CD14-positive monocyte (primary cell): ENCODE results near the gene BUD13. TPM values are rescaled to one million over a fixed set of nuclear protein-coding genes. Genes with fewer than 3 reads are reported as not detected.
"Not testable (repeated sequence)": the region's sequence is repeated elsewhere in the genome, so short reads cannot be mapped to it uniquely, and the experiment has no call there.

Source experiments
- DNase-seq, 3 donors: peaks; one replicate each; pipeline ENCODE4 v3.0.0-alpha.2; 2011 to 2022
- H2AFZ ChIP-seq: 2 replicates; pipeline ENCODE4 v1.6.0; 2012; ENCODE audit warnings: mild to moderate bottlenecking, low read depth, low read length, inconsistent platforms; ENCODE audit not compliant: insufficient read depth, poor library complexity, severe bottlenecking
- H3K27ac ChIP-seq, 2 donors: 1 replicate in 1 of 2; 2 replicates in 1 of 2; pipeline ENCODE4 v1.5.1; 2012 to 2013; ENCODE audit warnings: low read length in 2 of 2, control low read depth in 1 of 2, inconsistent platforms in 1 of 2, low read depth in 1 of 2, mild to moderate bottlenecking in 1 of 2
- H3K27me3 ChIP-seq, 2 donors: one replicate each; pipeline versions ENCODE4 v1.6.0 to v1.6.1; 2011 to 2013; ENCODE audit warnings: low read length in 2 of 2; ENCODE audit not compliant: control insufficient read depth in 2 of 2, insufficient read depth in 2 of 2
- H3K36me3 ChIP-seq, 2 donors: replicated peaks in 1 of 2; 1 replicate in 1 of 2; 2 replicates in 1 of 2; pipeline versions ENCODE4 v1.5.1 to v1.6.1; 2012 to 2013; ENCODE audit warnings: low read length in 2 of 2, control low read depth in 1 of 2, inconsistent platforms in 1 of 2, mild to moderate bottlenecking in 1 of 2; ENCODE audit not compliant: insufficient read depth in 2 of 2, control insufficient read depth in 1 of 2
- H3K4me1 ChIP-seq, 2 donors: 1 replicate in 1 of 2; 2 replicates in 1 of 2; pipeline versions ENCODE4 v1.5.1 to v1.6.1; 2012 to 2013; ENCODE audit warnings: low read length in 2 of 2, control low read depth in 1 of 2, inconsistent platforms in 1 of 2, mild to moderate bottlenecking in 1 of 2, moderate library complexity in 1 of 2; ENCODE audit not compliant: insufficient read depth in 2 of 2, control insufficient read depth in 1 of 2
- H3K4me2 ChIP-seq: replicated peaks from 2 replicates; pipeline ENCODE3; 2012; ENCODE audit warnings: low read length, moderate library complexity, mild to moderate bottlenecking; ENCODE audit not compliant: poor library complexity, severe bottlenecking; ENCODE audit errors: extremely low read depth
- H3K4me3 ChIP-seq, 3 experiments: fragments of 200-600 bp in 1 of 3; sonication (generic) in 1 of 3; replicated peaks in 1 of 3; 1 replicate in 2 of 3; 2 replicates in 1 of 3; pipeline ENCODE4 v1.5.1; 2011 to 2013; ENCODE audit warnings: low read length in 3 of 3, mild to moderate bottlenecking in 3 of 3, control low read depth in 2 of 3, low read depth in 2 of 3, inconsistent platforms in 1 of 3, moderate library complexity in 1 of 3
- H3K79me2 ChIP-seq: 2 replicates; pipeline ENCODE4 v1.6.0; 2012; ENCODE audit warnings: mild to moderate bottlenecking, control low read depth, inconsistent platforms, low read length, moderate library complexity; ENCODE audit not compliant: insufficient read depth
- H3K9ac ChIP-seq: 2 replicates; pipeline ENCODE4 v1.6.0; 2017; ENCODE audit warnings: low read length, mild to moderate bottlenecking; ENCODE audit not compliant: insufficient read depth, poor library complexity, severe bottlenecking
- H3K9me3 ChIP-seq, 2 donors: replicated peaks in 1 of 2; 1 replicate in 1 of 2; 2 replicates in 1 of 2; pipeline versions ENCODE4 v1.5.1 to v1.6.1; 2012 to 2013; ENCODE audit warnings: low read length in 2 of 2, control low read depth in 1 of 2; ENCODE audit not compliant: control insufficient read depth in 1 of 2, insufficient read depth in 1 of 2
- H4K20me1 ChIP-seq: 2 replicates; pipeline ENCODE4 v1.6.0; 2012; ENCODE audit warnings: mild to moderate bottlenecking, low read length, control low read depth, moderate library complexity; ENCODE audit not compliant: insufficient read depth
- H3K27ac Mint-ChIP-seq, 7 donors: one replicate each; pipeline ENCODE4 v1.8.0; 2020; ENCODE audit warnings: mild to moderate bottlenecking in 7 of 7, mixed read lengths in 7 of 7, moderate library complexity in 6 of 7, inconsistent platforms in 2 of 7
- H3K27me3 Mint-ChIP-seq, 3 donors: one replicate each; pipeline ENCODE4 v1.8.0; 2021 to 2022; ENCODE audit warnings: low read depth in 3 of 3, mild to moderate bottlenecking in 3 of 3, mixed read lengths in 3 of 3, moderate library complexity in 3 of 3, inconsistent platforms in 1 of 3
- H3K36me3 Mint-ChIP-seq, 2 donors: one replicate each; pipeline ENCODE4 v1.8.0; 2020; ENCODE audit warnings: mixed read lengths in 2 of 2, inconsistent platforms in 1 of 2, mild to moderate bottlenecking in 1 of 2
- H3K4me1 Mint-ChIP-seq: one replicate; pipeline ENCODE4 v1.8.0; 2020; ENCODE audit warnings: mild to moderate bottlenecking, mixed read lengths
- H3K4me3 Mint-ChIP-seq, 2 donors: one replicate each; pipeline ENCODE4 v1.8.0; 2020; ENCODE audit warnings: mild to moderate bottlenecking in 2 of 2, mixed read lengths in 2 of 2, moderate library complexity in 1 of 2
- H3K9me3 Mint-ChIP-seq, 7 donors: one replicate each; pipeline ENCODE4 v1.8.0; 2020 to 2022; ENCODE audit warnings: mixed read lengths in 7 of 7, mild to moderate bottlenecking in 6 of 7, moderate library complexity in 6 of 7, inconsistent platforms in 2 of 7
- CTCF ChIP-seq: fragments of 200-600 bp; IDR thresholded peaks from one replicate; pipeline ENCODE4 v1.8.0; 2022; ENCODE audit warnings: antibody characterized with exemption, mild to moderate bottlenecking
- WGBS: methylation state at CpG from one replicate; pipeline ENCODE4 v1.1.5; 2013; ENCODE audit warnings: missing lambda C conversion rate; ENCODE audit not compliant: insufficient coverage; 5-methylcytosine and 5-hydroxymethylcytosine counted together
- intact Hi-C, 2 donors: fragments of 100-400 bp; cut with micrococcal nuclease; formaldehyde crosslinking; loops; one replicate each; pipeline versions ENCODE4 v1.15.0 to v1.15.1; 2023
- polyA plus RNA-seq, 3 donors: library from polyadenylated mRNA; depleted of rRNA in 1 of 3; unstranded in 2 of 3; stranded (reverse) in 1 of 3; fragments of 300-500 nt in 2 of 3; fragments of >200 nt in 1 of 3; fragmentation: Illumina TruSeq in 2 of 3; gene quantifications; 1 replicate in 2 of 3; 2 replicates in 1 of 3; pipeline ENCODE4 v1.2.3, GENCODE V29; 2012 to 2021

The BUD13 gene
- polyA plus RNA-seq, 3 donors: 4.2 to 8.7 (median 5.3) TPM

- intact Hi-C loops: loop anchor here in 1 of 2 donors (5.0 kb wide), 1 partner anchor 460 kb away; the partner anchor contains the start of genes PCSK7 and RNF214
- peak overlapping the region; percentile 86 to 98 (median 93) for H3K4me3 ChIP-seq
- peaks cover 41% of the 10 kb centered on the region for H3K4me1 Mint-ChIP-seq
- H3K27ac Mint-ChIP-seq: peak overlapping the region in 4 of 7 donors; percentile 93 to 97 (median 94)
- H3K4me3 Mint-ChIP-seq: peak overlapping the region; percentile 92 to 97
- H3K9me3 Mint-ChIP-seq: no peaks in the 10 kb centered on the region
- peaks cover 52% of the 10 kb centered on the region for H3K79me2 ChIP-seq
- peaks cover 36 to 49% of the 10 kb centered on the region in 2 donors for H3K4me1 ChIP-seq
- H3K4me2 ChIP-seq: peak overlapping the region; percentile 99
- H3K27me3 Mint-ChIP-seq: peaks cover 0 to 5% (median 1%) of the 10 kb centered on the region in 3 donors
- WGBS: 22% methylated on average over 1 of the region's 2 CpGs
- H3K36me3 Mint-ChIP-seq: peaks cover 20 to 30% of the 10 kb centered on the region in 2 donors
- peak overlapping the region; percentile 81 for H3K9ac ChIP-seq
- H3K27ac ChIP-seq: peak overlapping the region in 1 of 2 donors; percentile 91
- H3K9me3 ChIP-seq: no peaks in the 10 kb centered on the region
- H2AFZ ChIP-seq: peak overlapping the region; percentile 98
- no peak for TF ChIP-seq CTCF
- peaks cover 4 to 38% of the 10 kb centered on the region in 2 donors for H3K36me3 ChIP-seq
- no peak for DNase-seq
- no peaks in the 10 kb centered on the region for H3K27me3 ChIP-seq
- peaks cover 12% of the 10 kb centered on the region for H4K20me1 ChIP-seq
Observed at GRCh38 chr11:116771935-116772334, 852 bp downstream of the BUD13 start.

GRCh38 chr11:116762132-116762531, 10.7 kb downstream of the BUD13 start:
- Mint-ChIP-seq H3K27me3 (peaks cover 0 to 1% (median 0%) of the 10 kb centered on the region in 3 donors), H3K27ac (no peak overlapping the region), H3K9me3 (no peaks in the 10 kb centered on the region), H3K4me1 (no peaks in the 10 kb centered on the region), H3K4me3 (no peak overlapping the region), H3K36me3 (peaks cover 71 to 91% of the 10 kb centered on the region in 2 donors)
- Histone ChIP-seq H3K36me3 (peaks cover 87 to 100% of the 10 kb centered on the region in 2 donors), H2AFZ (no peak overlapping the region), H3K79me2 (peaks cover 30% of the 10 kb centered on the region), H3K9me3 (no peaks in the 10 kb centered on the region), H3K4me1 (no peaks in the 10 kb centered on the region), H3K27ac (no peak overlapping the region), H4K20me1 (peaks cover 30% of the 10 kb centered on the region), H3K9ac (no peak overlapping the region), H3K4me2 (no peak overlapping the region), H3K4me3 (no peak overlapping the region), H3K27me3 (no peaks in the 10 kb centered on the region)
- TF ChIP-seq CTCF: no peak
- WGBS: no CpG with 5 or more reads among the region's 2 CpGs
- intact Hi-C loops: no loop called here
- no peak for DNase-seq

GRCh38 chr11:116756044-116756443, 16.7 kb downstream of the BUD13 start:
- H3K4me2 ChIP-seq, H3K9me3 ChIP-seq, H3K9ac ChIP-seq, DNase-seq, H3K79me2 ChIP-seq, H3K4me3 ChIP-seq, H3K4me1 ChIP-seq, H3K4me1 Mint-ChIP-seq, H3K27me3 Mint-ChIP-seq, intact Hi-C loops, H3K27me3 ChIP-seq, H3K4me3 Mint-ChIP-seq, H3K9me3 Mint-ChIP-seq, H3K27ac ChIP-seq, H2AFZ ChIP-seq, H4K20me1 ChIP-seq: not testable (repeated sequence)
- WGBS: 95% methylated on average over 3 of the region's 8 CpGs
- peaks cover 91 to 98% of the 10 kb centered on the region in 2 donors for H3K36me3 ChIP-seq
- peak overlapping the region in 1 of 7 donors; percentile 25 for H3K27ac Mint-ChIP-seq
- H3K36me3 Mint-ChIP-seq: peaks cover 61 to 69% of the 10 kb centered on the region in 2 donors
